ENCODE results near the gene MBNL1.

- no peak for TF ChIP-seq CTCF (CRISPR knock-in tag; IDR thresholded peaks at IDR 0.05)
- TF ChIP-seq ZNF432 (CRISPR knock-in tag; IDR thresholded peaks at IDR 0.05; ENCODE audit: borderline replicate concordance): no peak
- TF ChIP-seq ZNF354B (CRISPR knock-in tag; IDR thresholded peaks at IDR 0.05): no peak
- TF ChIP-seq ZNF431 (CRISPR knock-in tag; IDR thresholded peaks at IDR 0.05; ENCODE audit: borderline replicate concordance, low read depth): no peak
These were observed 91.6 kb downstream of the MBNL1 start for GRCh38 chr3:152360302-152360701.
